GF-D8 (cell line): Measurements from ENCODE around the gene PFN3.
"Not testable (repeated sequence)": the region's sequence is repeated elsewhere in the genome, so short reads cannot be mapped to it uniquely, and the experiment has no call there.

Experiments
- DNase-seq: peaks from one replicate; lab custom pipeline; 2025; lab: John Stamatoyannopoulos, UW

Gene PFN3

GRCh38 chr5:177393206-177393765, 7.2 kb downstream of the PFN3 start:
- DNase-seq = peak; percentile 48

GRCh38 chr5:177392765-177393164, 7.7 kb downstream of the PFN3 start:
- DNase-seq = peak; percentile 46

- DNase-seq = peak; percentile 27
Observed at GRCh38 chr5:177390363-177391300, 9.8 kb downstream of the PFN3 start.

- DNase-seq = no peak
Observed at GRCh38 chr5:177389241-177390169, 11.0 kb downstream of the PFN3 start.

GRCh38 chr5:177388521-177389052, 11.9 kb downstream of the PFN3 start:
- no peak for DNase-seq

GRCh38 chr5:177387405-177387804, 13.1 kb downstream of the PFN3 start:
- no peak for DNase-seq

GRCh38 chr5:177386542-177386941, 13.9 kb downstream of the PFN3 start:
- DNase-seq = no peak

- DNase-seq = no peak
Observed at GRCh38 chr5:177385720-177386119, 14.7 kb downstream of the PFN3 start.

- DNase-seq = no peak
Observed at GRCh38 chr5:177384134-177384533, 16.3 kb downstream of the PFN3 start, which contains the start of gene SLC34A1. TSS of gene SLC34A1 (plus strand) at chr5:177384434. CDS start at chr5:177385742, 1,308 bp downstream.

GRCh38 chr5:177383181-177383580, 17.3 kb downstream of the PFN3 start:
- no peak for DNase-seq

GRCh38 chr5:177382423-177383029, 17.9 kb downstream of the PFN3 start:
- DNase-seq = no peak

- DNase-seq = no peak
Observed at GRCh38 chr5:177380805-177381126, 19.7 kb downstream of the PFN3 start.

GRCh38 chr5:177378884-177379883, 21.3 kb downstream of the PFN3 start:
- DNase-seq = no peak

GRCh38 chr5:177377851-177378776, 22.3 kb downstream of the PFN3 start:
- DNase-seq = no peak

- DNase-seq = no peak
Observed at GRCh38 chr5:177376107-177376506, 24.4 kb downstream of the PFN3 start.

GRCh38 chr5:177375516-177375915, 24.9 kb downstream of the PFN3 start:
- not testable (repeated sequence) for DNase-seq

GRCh38 chr5:177374211-177374610, 26.2 kb downstream of the PFN3 start:
- DNase-seq = no peak

- no peak for DNase-seq
Observed at GRCh38 chr5:177373806-177374205, 26.7 kb downstream of the PFN3 start.

GRCh38 chr5:177372910-177373309, 27.6 kb downstream of the PFN3 start:
- DNase-seq = no peak
